ENCODE data around the gene C22orf31.

GRCh38 chr22:29105468-29105867 is 43.8 kb upstream of the C22orf31 start:
- TF ChIP-seq SRF (IDR thresholded peaks at IDR 0.05; ENCODE audit: low read depth) (no peak), CTCF (IDR thresholded peaks at IDR 0.05 in 2 of 3, conservative IDR thresholded peaks at IDR 0.05 in 1 of 3; ENCODE audit: borderline replicate concordance in 1 of 3, insufficient read depth in 1 of 3, low read depth in 2 of 3, low read length in 2 of 3) (no peak), POLR2A (IDR thresholded peaks at IDR 0.05; ENCODE audit: borderline replicate concordance, extremely low read depth, insufficient read depth, insufficient read length) (no peak), YY1 (IDR thresholded peaks at IDR 0.05; ENCODE audit: extremely low read depth, insufficient replicate concordance, low read depth, low read length) (no peak), MAX (IDR thresholded peaks at IDR 0.05) (no peak), EZH2 (IDR thresholded peaks at IDR 0.05) (no peak), EZH2phosphoT487 (IDR thresholded peaks at IDR 0.05; ENCODE audit: borderline replicate concordance) (no peak), RAD21 (IDR thresholded peaks at IDR 0.05; ENCODE audit: low read depth) (no peak)

Data from HCT116 (cell line).